ENCODE data around the gene TTLL11.
A peak's percentile ranks its signal among the peaks of the same experiment; 100 is the strongest.

Gene TTLL11

GRCh38 chr9:121833061-121833460, 260.0 kb downstream of the TTLL11 start:
- no peak for DNase-seq (ENCODE audit: low read depth in 2 of 2)

- DNase-seq (ENCODE audit: low read depth in 2 of 2): no peak
These were observed 261.2 kb downstream of the TTLL11 start for GRCh38 chr9:121831869-121832268.

- no peak for DNase-seq (ENCODE audit: low read depth in 2 of 2)
These were observed 262.5 kb downstream of the TTLL11 start for GRCh38 chr9:121830441-121831140.

- DNase-seq (ENCODE audit: low read depth in 2 of 2): no peak
These were observed 265.7 kb downstream of the TTLL11 start for GRCh38 chr9:121827251-121827967.

GRCh38 chr9:121826711-121827110, 266.4 kb downstream of the TTLL11 start:
- no peak for DNase-seq (ENCODE audit: low read depth in 2 of 2)

- DNase-seq (ENCODE audit: low read depth in 2 of 2): no peak
These were observed 267.9 kb downstream of the TTLL11 start for GRCh38 chr9:121825031-121825691.

- DNase-seq (ENCODE audit: low read depth in 2 of 2): no peak
These were observed 268.5 kb downstream of the TTLL11 start for GRCh38 chr9:121824651-121825030.

- DNase-seq (ENCODE audit: low read depth in 2 of 2): no peak
These were observed 269.5 kb downstream of the TTLL11 start for GRCh38 chr9:121823451-121824169.

GRCh38 chr9:121822093-121823085, 270.7 kb downstream of the TTLL11 start:
- DNase-seq (ENCODE audit: low read depth in 2 of 2): no peak

GRCh38 chr9:121821326-121821725, 271.8 kb downstream of the TTLL11 start:
- DNase-seq (ENCODE audit: low read depth in 2 of 2): no peak

GRCh38 chr9:121820286-121821005, 272.7 kb downstream of the TTLL11 start:
- no peak for DNase-seq (ENCODE audit: low read depth in 2 of 2)

- peak; percentile 25 to 34 for DNase-seq (ENCODE audit: low read depth in 2 of 2)
These were observed 273.5 kb downstream of the TTLL11 start for GRCh38 chr9:121819428-121820231.

GRCh38 chr9:121818841-121819427, 274.2 kb downstream of the TTLL11 start:
- no peak for DNase-seq (ENCODE audit: low read depth in 2 of 2)

GRCh38 chr9:121818016-121818661, 275.0 kb downstream of the TTLL11 start:
- DNase-seq (ENCODE audit: low read depth in 2 of 2): no peak

GRCh38 chr9:121817476-121817875, 275.6 kb downstream of the TTLL11 start:
- DNase-seq (ENCODE audit: low read depth in 2 of 2): no peak

GRCh38 chr9:121816845-121817450, 276.2 kb downstream of the TTLL11 start:
- no peak for DNase-seq (ENCODE audit: low read depth in 2 of 2)

- no peak for DNase-seq (ENCODE audit: low read depth in 2 of 2)
These were observed 276.7 kb downstream of the TTLL11 start for GRCh38 chr9:121816449-121816817.
